ENCODE measurements around the gene PTX3. TPM values are rescaled to one million over a fixed set of nuclear protein-coding genes. Genes with fewer than 3 reads are reported as not detected.

PTX3 gene
- total RNA-seq, 4 donors from 2014 or later: 2.1 to 132 (median 5.1) TPM

DNA sequence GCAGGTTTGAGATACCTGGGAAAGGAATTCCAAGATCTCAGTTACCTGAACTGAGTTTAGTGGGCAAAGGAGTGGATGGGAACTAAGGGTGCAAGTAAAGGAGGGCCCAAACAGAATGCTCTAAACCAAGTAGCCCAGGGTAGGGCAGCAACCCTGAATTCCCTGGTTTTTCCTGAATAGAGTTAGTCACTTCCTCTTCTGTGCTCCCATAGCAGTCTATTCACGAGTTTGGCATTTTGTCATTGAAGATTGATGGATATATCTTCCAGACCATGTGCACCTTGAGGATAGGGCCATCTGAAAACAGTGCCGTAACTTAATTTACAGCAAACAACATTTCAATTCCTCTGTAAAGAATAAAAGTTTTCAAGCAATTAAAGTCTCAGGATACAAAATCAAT, 18.5 kb upstream of the PTX3 start:
- H3K9me3 ChIP-seq: no peaks in the 10 kb centered on the region
- intact Hi-C loops (cut with DNase I): no loop called here
- 70% methylated on average over 2 of the region's 2 CpGs for WGBS
- H3K27me3 ChIP-seq: no peaks in the 10 kb centered on the region
- no peak overlapping the region for H3K4me3 ChIP-seq
- no peaks in the 10 kb centered on the region for H3K36me3 ChIP-seq
- H3K27ac ChIP-seq (replicated peaks in 1 of 4): no peak overlapping the region
- H3K4me1 ChIP-seq: no peaks in the 10 kb centered on the region
- no peak for DNase-seq (ENCODE audit: extremely low spot score)
- TF ChIP-seq POLR2AphosphoS5 (IDR thresholded peaks at IDR 0.05): no peak
- TF ChIP-seq, protein P1, sequence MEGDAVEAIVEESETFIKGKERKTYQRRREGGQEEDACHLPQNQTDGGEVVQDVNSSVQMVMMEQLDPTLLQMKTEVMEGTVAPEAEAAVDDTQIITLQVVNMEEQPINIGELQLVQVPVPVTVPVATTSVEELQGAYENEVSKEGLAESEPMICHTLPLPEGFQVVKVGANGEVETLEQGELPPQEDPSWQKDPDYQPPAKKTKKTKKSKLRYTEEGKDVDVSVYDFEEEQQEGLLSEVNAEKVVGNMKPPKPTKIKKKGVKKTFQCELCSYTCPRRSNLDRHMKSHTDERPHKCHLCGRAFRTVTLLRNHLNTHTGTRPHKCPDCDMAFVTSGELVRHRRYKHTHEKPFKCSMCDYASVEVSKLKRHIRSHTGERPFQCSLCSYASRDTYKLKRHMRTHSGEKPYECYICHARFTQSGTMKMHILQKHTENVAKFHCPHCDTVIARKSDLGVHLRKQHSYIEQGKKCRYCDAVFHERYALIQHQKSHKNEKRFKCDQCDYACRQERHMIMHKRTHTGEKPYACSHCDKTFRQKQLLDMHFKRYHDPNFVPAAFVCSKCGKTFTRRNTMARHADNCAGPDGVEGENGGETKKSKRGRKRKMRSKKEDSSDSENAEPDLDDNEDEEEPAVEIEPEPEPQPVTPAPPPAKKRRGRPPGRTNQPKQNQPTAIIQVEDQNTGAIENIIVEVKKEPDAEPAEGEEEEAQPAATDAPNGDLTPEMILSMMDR (IDR thresholded peaks at IDR 0.05): no peak
- TF ChIP-seq EP300 (IDR thresholded peaks at IDR 0.05): no peak
- no peak for TF ChIP-seq POLR2A (IDR thresholded peaks at IDR 0.05; ENCODE audit: low read depth)

DNA sequence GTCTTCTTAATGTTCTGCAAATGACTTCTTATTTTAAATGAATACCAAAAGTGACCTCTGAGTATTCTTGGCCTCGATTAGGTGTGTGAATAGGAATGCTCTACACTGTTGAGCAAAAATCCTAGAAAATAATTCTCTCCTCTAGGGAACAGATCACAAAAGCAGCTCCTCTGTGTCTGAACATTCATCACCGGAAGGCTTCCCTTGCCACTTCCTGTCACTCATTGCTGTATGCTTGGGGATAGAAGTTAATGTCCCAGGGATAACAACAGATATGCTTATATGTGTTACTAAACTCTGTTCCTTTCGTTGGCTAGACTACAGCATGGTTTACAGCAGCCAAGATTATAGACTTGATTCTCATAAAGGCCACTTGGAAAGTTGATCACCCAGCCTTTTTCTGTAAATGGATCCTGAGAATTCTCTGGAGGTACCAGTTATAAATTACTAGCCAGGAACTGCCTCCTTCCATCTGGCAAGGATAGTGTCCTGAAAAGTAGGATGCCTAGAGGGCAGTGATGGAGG, 16.0 kb upstream of the PTX3 start:
- TF ChIP-seq POLR2A (IDR thresholded peaks at IDR 0.05; ENCODE audit: low read depth): no peak
- no peak for TF ChIP-seq EP300 (IDR thresholded peaks at IDR 0.05)
- TF ChIP-seq, protein P1 (IDR thresholded peaks at IDR 0.05): no peak
- no peak for TF ChIP-seq POLR2AphosphoS5 (IDR thresholded peaks at IDR 0.05)
- Histone ChIP-seq H3K4me1 (no peaks in the 10 kb centered on the region), H3K27ac (replicated peaks in 1 of 4) (no peak overlapping the region), H3K27me3 (no peaks in the 10 kb centered on the region), H3K9me3 (no peaks in the 10 kb centered on the region), H3K36me3 (no peaks in the 10 kb centered on the region), H3K4me3 (no peak overlapping the region)
- intact Hi-C loops (cut with DNase I): no loop called here
- no peak for DNase-seq (ENCODE audit: extremely low spot score)
- 79% methylated on average over 3 of the region's 3 CpGs for WGBS

DNA sequence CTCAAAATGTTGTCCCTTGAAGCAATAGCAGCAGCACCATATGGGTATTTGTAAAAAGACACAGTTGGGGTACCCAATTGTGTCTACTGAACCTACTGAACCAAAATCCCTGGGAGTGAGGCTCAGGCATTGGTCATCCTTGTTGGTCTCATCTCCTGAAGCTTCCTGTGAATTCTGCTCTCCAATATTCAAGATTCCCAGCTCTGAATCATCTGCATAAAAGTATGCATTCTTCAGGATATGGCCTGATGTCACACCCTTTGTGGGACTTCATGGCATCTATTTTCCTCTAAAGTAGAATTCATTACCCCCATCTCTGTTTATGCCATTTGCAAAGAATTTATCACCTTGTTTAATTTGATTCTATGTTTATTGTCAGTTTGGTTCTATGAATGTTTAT, 13.3 kb upstream of the PTX3 start:
- H3K27ac ChIP-seq (replicated peaks in 1 of 4): no peak overlapping the region
- H3K36me3 ChIP-seq: no peaks in the 10 kb centered on the region
- no peaks in the 10 kb centered on the region for H3K27me3 ChIP-seq
- TF ChIP-seq POLR2A (IDR thresholded peaks at IDR 0.05; ENCODE audit: low read depth): no peak
- TF ChIP-seq, protein P1 (IDR thresholded peaks at IDR 0.05): no peak
- no peak for TF ChIP-seq POLR2AphosphoS5 (IDR thresholded peaks at IDR 0.05)
- no peak for TF ChIP-seq EP300 (IDR thresholded peaks at IDR 0.05)
- intact Hi-C loops (cut with DNase I): no loop called here
- H3K4me1 ChIP-seq: no peaks in the 10 kb centered on the region
- H3K9me3 ChIP-seq: no peaks in the 10 kb centered on the region
- no peak overlapping the region for H3K4me3 ChIP-seq
- no peak for DNase-seq (ENCODE audit: extremely low spot score)

DNA sequence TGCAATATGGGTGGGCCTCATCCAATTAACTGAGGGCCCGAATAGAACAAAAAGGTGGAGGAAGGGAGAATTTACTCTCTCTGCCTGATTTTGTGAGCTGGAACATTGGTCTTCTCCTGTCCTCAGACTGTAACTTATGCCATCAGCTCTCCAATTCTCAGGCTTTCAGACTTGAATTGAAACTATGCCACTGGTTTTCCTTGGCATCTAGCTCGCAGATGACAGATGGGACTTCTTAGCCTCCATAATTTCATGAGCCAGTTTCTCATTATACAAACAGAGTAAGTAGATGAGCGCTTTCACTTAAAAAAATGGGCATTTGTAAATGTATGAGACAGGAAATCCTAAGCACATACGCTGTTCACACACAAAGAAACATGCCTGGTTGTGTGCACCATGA, 8.7 kb upstream of the PTX3 start:
- Histone ChIP-seq H3K9me3 (no peaks in the 10 kb centered on the region), H3K36me3 (no peaks in the 10 kb centered on the region), H3K4me3 (no peak overlapping the region), H3K27ac (replicated peaks in 1 of 4) (no peak overlapping the region), H3K4me1 (no peaks in the 10 kb centered on the region), H3K27me3 (no peaks in the 10 kb centered on the region)
- intact Hi-C loops (cut with DNase I): no loop called here
- 94% methylated on average over 4 of the region's 4 CpGs for WGBS
- DNase-seq (ENCODE audit: extremely low spot score): no peak
- TF ChIP-seq EP300 (IDR thresholded peaks at IDR 0.05): no peak
- no peak for TF ChIP-seq POLR2AphosphoS5 (IDR thresholded peaks at IDR 0.05)
- TF ChIP-seq, protein P1 (IDR thresholded peaks at IDR 0.05): no peak
- TF ChIP-seq POLR2A (IDR thresholded peaks at IDR 0.05; ENCODE audit: low read depth): no peak

DNA sequence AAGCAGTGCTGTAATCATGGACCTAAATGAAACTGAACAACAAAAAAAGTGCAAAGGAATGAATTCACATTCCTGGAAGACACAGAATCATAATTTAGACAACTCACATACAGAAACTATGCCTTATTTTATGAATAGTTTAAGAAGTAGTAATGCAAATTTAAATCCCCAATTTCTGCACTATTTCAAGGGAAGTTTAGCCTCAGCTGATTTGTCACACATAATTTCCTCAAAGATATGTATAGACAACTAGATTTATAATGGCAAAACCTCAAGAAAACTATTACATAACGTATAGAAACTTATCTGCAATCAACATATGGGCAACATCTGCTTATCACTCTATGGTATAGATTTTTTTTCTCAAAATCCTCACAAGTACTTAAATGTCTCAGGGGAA, 7.8 kb upstream of the PTX3 start:
- 66% methylated on average over 1 of the region's 1 CpG for WGBS
- TF ChIP-seq POLR2AphosphoS5 (IDR thresholded peaks at IDR 0.05): no peak
- TF ChIP-seq EP300 (IDR thresholded peaks at IDR 0.05): no peak
- no peak for TF ChIP-seq POLR2A (IDR thresholded peaks at IDR 0.05; ENCODE audit: low read depth)
- TF ChIP-seq, protein P1 (IDR thresholded peaks at IDR 0.05): no peak

More for the DNA sequence above, 7.8 kb upstream of the PTX3 start:
- H3K4me1 ChIP-seq: no peaks in the 10 kb centered on the region
- no peak overlapping the region for H3K27ac ChIP-seq (replicated peaks in 1 of 4)
- no peaks in the 10 kb centered on the region for H3K9me3 ChIP-seq
- no peak overlapping the region for H3K4me3 ChIP-seq
- intact Hi-C loops (cut with DNase I): no loop called here
- no peaks in the 10 kb centered on the region for H3K27me3 ChIP-seq
- no peak for DNase-seq (ENCODE audit: extremely low spot score)
- H3K36me3 ChIP-seq: no peaks in the 10 kb centered on the region

All from esophagus muscularis mucosa (tissue), 4 donors.